Measurements from ENCODE around the gene AZIN2. TPM values are rescaled to one million over a fixed set of nuclear protein-coding genes. Genes with fewer than 3 reads are reported as not detected.
"Not testable (repeated sequence)": the region's sequence is repeated elsewhere in the genome, so short reads cannot be mapped to it uniquely, and the experiment has no call there.

The AZIN2 gene
- total RNA-seq, 1 donor from 2014 or later: 0.82 TPM

DNA sequence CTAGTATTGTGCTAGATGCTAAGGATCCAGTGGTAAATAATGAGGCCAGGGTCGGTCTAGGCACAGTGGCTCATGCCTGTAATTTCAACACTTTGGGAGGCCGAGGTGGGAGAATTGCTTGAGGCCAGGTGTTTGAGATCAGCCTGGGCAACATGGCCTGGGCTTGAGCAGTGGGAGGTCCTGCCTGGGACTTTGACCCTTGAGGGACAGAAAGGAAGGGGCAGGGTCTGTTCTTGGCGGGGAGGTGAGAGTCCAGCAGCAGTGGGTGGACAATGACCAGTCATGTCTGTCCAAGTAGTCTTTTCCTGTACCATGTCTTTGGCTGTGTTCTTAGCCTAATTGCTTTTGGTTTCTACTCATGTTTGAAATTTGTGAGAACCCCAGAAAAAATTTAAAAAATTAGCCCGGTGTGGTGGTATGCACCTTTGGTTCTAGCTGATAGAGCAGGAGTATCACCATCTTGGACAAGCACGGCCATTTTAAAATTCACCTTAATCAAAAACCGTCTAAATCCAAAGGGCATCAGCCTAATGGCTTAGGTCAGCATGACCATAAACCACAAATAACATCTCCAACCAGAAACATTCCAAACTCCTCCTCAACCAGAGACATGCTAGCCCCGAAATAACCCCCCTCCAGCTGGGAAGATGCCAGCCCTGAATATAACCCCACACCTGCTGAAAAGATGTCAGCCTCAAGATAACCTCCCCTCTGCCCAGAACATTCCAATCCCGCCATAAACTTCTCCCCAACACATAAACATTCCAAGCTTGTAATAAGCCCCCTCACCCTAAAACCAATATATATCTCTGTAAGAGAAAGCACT, 37.5 kb upstream of the AZIN2 start:
- Mint-ChIP-seq H3K4me3 (no peak overlapping the region), H3K4me1 (no peaks in the 10 kb centered on the region), H3K27me3 (peaks cover 2% of the 10 kb centered on the region), H3K27ac (no peak overlapping the region), H3K9me3 (no peaks in the 10 kb centered on the region), H3K36me3 (ENCODE audit: low read depth) (no peaks in the 10 kb centered on the region)
- intact Hi-C loops (cut with micrococcal nuclease): no loop called here
- DNase-seq (no peak), ATAC-seq (ENCODE audit: low read depth) (no peak)
- TF ChIP-seq, protein P1, sequence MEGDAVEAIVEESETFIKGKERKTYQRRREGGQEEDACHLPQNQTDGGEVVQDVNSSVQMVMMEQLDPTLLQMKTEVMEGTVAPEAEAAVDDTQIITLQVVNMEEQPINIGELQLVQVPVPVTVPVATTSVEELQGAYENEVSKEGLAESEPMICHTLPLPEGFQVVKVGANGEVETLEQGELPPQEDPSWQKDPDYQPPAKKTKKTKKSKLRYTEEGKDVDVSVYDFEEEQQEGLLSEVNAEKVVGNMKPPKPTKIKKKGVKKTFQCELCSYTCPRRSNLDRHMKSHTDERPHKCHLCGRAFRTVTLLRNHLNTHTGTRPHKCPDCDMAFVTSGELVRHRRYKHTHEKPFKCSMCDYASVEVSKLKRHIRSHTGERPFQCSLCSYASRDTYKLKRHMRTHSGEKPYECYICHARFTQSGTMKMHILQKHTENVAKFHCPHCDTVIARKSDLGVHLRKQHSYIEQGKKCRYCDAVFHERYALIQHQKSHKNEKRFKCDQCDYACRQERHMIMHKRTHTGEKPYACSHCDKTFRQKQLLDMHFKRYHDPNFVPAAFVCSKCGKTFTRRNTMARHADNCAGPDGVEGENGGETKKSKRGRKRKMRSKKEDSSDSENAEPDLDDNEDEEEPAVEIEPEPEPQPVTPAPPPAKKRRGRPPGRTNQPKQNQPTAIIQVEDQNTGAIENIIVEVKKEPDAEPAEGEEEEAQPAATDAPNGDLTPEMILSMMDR (IDR thresholded peaks at IDR 0.05): no peak
- ChIA-PET CTCF (interaction anchor here (1.1 kb wide), 1 partner anchor 110 kb away, joined by 3 read pairs; no protein-coding TSS in a partner anchor), POLR2A (no interaction called here)

DNA sequence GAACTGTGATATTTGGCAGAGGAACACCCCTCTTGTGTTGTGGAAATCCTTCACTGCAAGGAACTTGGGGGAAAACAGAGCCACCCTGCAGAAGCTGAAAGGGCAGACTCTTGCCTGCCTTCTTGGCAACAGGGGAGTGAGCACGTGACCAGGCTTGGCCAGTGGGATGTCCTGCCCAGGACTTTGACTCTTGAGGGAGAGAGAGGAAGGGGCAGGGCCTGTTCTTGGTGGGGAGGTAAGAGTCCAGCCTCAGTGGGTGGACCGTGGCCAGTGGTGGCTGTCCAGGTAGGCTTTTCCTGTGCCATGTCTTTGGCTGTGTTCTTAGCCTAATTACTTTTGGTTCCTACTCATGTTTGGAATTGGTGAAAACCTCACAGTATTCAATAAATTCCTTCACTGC, 35.7 kb upstream of the AZIN2 start:
- H3K4me3 Mint-ChIP-seq: no peak overlapping the region
- H3K9me3 Mint-ChIP-seq: no peaks in the 10 kb centered on the region
- ATAC-seq (ENCODE audit: low read depth) (no peak), DNase-seq (no peak)
- ChIA-PET CTCF (no interaction called here), POLR2A (no interaction called here)
- no peak overlapping the region for H3K27ac Mint-ChIP-seq
- no peaks in the 10 kb centered on the region for H3K4me1 Mint-ChIP-seq
- intact Hi-C loops (cut with micrococcal nuclease): no loop called here
- no peaks in the 10 kb centered on the region for H3K36me3 Mint-ChIP-seq (ENCODE audit: low read depth)
- TF ChIP-seq, protein P1 (IDR thresholded peaks at IDR 0.05): no peak
- peaks cover 3% of the 10 kb centered on the region for H3K27me3 Mint-ChIP-seq

DNA sequence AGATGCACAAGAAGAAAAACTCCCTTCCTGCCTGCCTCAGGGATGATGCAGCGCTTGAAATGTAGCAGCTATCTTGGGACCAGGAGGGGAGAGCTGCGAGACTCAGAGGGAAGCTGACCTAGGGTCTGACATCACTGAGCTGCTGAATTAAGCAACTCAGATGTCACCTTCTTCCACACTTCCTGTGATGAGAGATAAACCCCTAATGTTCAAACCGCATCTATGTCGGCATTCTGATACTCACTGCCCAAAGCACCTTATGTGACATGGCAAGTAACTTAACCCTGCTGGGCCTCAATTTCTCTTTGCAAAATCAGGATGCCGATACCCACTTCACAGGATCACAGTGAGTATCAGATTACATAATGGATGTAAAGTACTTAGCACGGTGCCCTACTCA, 35.1 kb upstream of the AZIN2 start:
- intact Hi-C loops (cut with micrococcal nuclease): no loop called here
- ATAC-seq (ENCODE audit: low read depth): no peak
- CTCF ChIA-PET: no interaction called here

DNA sequence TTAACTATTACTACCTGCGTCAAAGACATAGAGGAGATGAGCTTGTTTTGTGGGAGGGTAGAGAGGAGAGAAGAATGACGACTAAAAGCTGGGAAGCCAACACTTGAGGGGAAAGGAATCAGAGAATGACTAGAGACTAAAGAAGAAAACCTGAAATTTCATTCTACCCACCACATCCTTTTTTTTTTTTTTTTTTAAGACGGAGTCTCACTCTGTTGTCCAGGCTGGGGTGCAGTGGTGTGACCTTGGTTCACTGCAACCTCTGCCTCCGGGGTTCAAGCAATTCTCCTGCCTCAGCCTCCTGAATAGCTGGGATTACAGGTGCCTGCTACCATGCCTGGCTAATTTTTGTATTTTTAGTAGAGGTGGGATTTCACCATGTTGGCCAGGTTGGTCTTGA, 34.7 kb upstream of the AZIN2 start:
- CTCF ChIA-PET; H3K4me1 Mint-ChIP-seq; DNase-seq; H3K27me3 Mint-ChIP-seq; H3K4me3 Mint-ChIP-seq; H3K9me3 Mint-ChIP-seq; H3K36me3 Mint-ChIP-seq (ENCODE audit: low read depth); H3K27ac Mint-ChIP-seq; POLR2A ChIA-PET; ATAC-seq (ENCODE audit: low read depth); intact Hi-C loops (cut with micrococcal nuclease): not testable (repeated sequence)

More for the DNA sequence above, 35.1 kb upstream of the AZIN2 start:
- H3K27ac Mint-ChIP-seq: no peak overlapping the region
- no peak overlapping the region for H3K4me3 Mint-ChIP-seq
- POLR2A ChIA-PET: no interaction called here
- peaks cover 3% of the 10 kb centered on the region for H3K27me3 Mint-ChIP-seq
- TF ChIP-seq, protein P1 (IDR thresholded peaks at IDR 0.05): no peak
- no peaks in the 10 kb centered on the region for H3K36me3 Mint-ChIP-seq (ENCODE audit: low read depth)
- H3K4me1 Mint-ChIP-seq: no peaks in the 10 kb centered on the region
- DNase-seq: no peak
- H3K9me3 Mint-ChIP-seq: no peaks in the 10 kb centered on the region

DNA sequence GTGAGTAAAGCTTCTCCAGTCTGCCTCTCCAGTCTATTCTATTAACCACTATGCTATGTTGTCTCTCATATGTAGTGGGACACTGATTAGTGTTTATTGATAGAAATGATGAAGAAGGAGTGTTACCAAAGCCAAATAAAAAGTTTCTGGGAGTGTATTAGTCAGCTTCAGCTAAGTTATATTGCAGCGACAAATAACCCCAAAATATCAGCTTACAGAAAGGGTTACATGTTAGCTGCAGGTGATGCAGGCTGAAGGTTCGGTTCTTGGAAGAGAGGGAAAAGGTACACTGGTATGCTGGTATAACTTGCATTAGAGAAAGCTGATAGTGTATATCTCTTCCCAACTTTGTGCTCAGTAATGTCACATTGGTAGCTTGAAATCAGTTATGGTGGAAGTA, 33.7 kb upstream of the AZIN2 start:
- H3K27me3 Mint-ChIP-seq: peaks cover 3% of the 10 kb centered on the region
- H3K36me3 Mint-ChIP-seq (ENCODE audit: low read depth): no peaks in the 10 kb centered on the region
- H3K4me3 Mint-ChIP-seq: no peak overlapping the region
- H3K4me1 Mint-ChIP-seq: no peaks in the 10 kb centered on the region
- DNase-seq (no peak), ATAC-seq (ENCODE audit: low read depth) (no peak)
- intact Hi-C loops (cut with micrococcal nuclease): no loop called here
- POLR2A ChIA-PET: no interaction called here
- TF ChIP-seq, protein P1 (IDR thresholded peaks at IDR 0.05): no peak
- H3K27ac Mint-ChIP-seq: no peak overlapping the region
- CTCF ChIA-PET: interaction anchor here (1.3 kb wide), 1 partner anchor 8 kb away, joined by 4 read pairs; no protein-coding TSS in a partner anchor
- H3K9me3 Mint-ChIP-seq: no peaks in the 10 kb centered on the region

All from activated B cell treated with CpG ODN at 0.5 μM for 24 hours (primary cell).